Effector memory CD4-positive, alpha-beta T cell (primary cell): Measurements from ENCODE around the gene PTPRO.

Experiments
- DNase-seq, 3 donors: peaks; one replicate each; pipeline ENCODE4 v3.0.0-alpha.2; 2020
- H3K27ac ChIP-seq: 2 replicates; pipeline ENCODE4 v1.7.0; 2013; ENCODE audit warnings: mild to moderate bottlenecking, low read length, moderate library complexity; ENCODE audit not compliant: insufficient read depth, poor library complexity, severe bottlenecking
- H3K27me3 ChIP-seq: replicated peaks from 2 replicates; pipeline ENCODE4 v1.7.0; 2013; ENCODE audit warnings: mild to moderate bottlenecking, low read length; ENCODE audit not compliant: insufficient read depth, control insufficient read depth, poor library complexity, severe bottlenecking
- H3K36me3 ChIP-seq: 2 replicates; pipeline ENCODE4 v1.7.0; 2013; ENCODE audit warnings: mild to moderate bottlenecking, low read length, moderate library complexity; ENCODE audit not compliant: control insufficient read depth, insufficient read depth
- H3K4me1 ChIP-seq: 2 replicates; pipeline ENCODE4 v1.7.0; 2013; ENCODE audit warnings: low read length, mild to moderate bottlenecking; ENCODE audit not compliant: control insufficient read depth, insufficient read depth, poor library complexity, severe bottlenecking
- H3K4me3 ChIP-seq: 2 replicates; pipeline ENCODE4 v1.7.0; 2013; ENCODE audit warnings: low read length, low read depth, mild to moderate bottlenecking; ENCODE audit not compliant: insufficient read depth, poor library complexity, severe bottlenecking
- H3K9me3 ChIP-seq: 2 replicates; pipeline ENCODE4 v1.7.0; 2013; ENCODE audit warnings: mild to moderate bottlenecking, low read length, moderate library complexity; ENCODE audit not compliant: control insufficient read depth
- total RNA-seq, 3 donors: gene quantifications; one replicate each; lab custom pipeline; 2026; lab: John Stamatoyannopoulos, UW

Gene PTPRO
- total RNA-seq, result 1.2 to 3.3 (median 1.2) reads per million in 3 donors

GRCh38 chr12:15322164-15323061, at the start of gene PTPRO:
Gene PTPRO (plus strand): TSS chr12:15322508.
- H3K4me1 ChIP-seq, result no peaks in the 10 kb centered on the region
- no peak for DNase-seq
- H3K27me3 ChIP-seq, result peaks cover 5% of the 10 kb centered on the region
- H3K36me3 ChIP-seq, result no peaks in the 10 kb centered on the region
- H3K9me3 ChIP-seq, result no peaks in the 10 kb centered on the region
- H3K27ac ChIP-seq, result no peak within 1 kb of the TSS
- no peak within 1 kb of the TSS for H3K4me3 ChIP-seq

DNA sequence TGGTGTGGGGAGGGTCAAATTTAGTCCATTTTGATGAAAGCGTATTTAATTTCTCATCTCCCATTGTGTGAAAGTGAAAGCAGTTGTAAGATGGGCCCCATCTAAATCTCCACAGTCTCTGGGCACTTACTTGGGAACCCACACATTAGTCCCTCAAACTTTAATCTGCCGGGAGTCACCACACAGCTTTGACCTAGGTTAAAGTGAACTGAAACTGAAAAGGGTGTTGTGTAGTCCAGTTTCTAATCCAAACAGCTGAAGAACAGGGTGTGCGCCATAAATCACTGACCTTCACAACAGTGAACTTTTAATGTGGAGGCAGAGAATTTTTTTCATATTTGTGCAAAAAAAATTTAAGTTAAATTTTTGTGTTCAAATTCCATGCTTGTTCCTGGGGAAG, 48.4 kb upstream of the PTPRO start:
- H3K9me3 ChIP-seq, result no peaks in the 10 kb centered on the region
- no peaks in the 10 kb centered on the region for H3K4me1 ChIP-seq
- H3K4me3 ChIP-seq, result no peak overlapping the region
- no peak for DNase-seq
- H3K27me3 ChIP-seq, result no peaks in the 10 kb centered on the region
- no peaks in the 10 kb centered on the region for H3K36me3 ChIP-seq
- no peak overlapping the region for H3K27ac ChIP-seq

- H3K4me3 ChIP-seq, result no peak overlapping the region
- no peaks in the 10 kb centered on the region for H3K36me3 ChIP-seq
- H3K9me3 ChIP-seq, result no peaks in the 10 kb centered on the region
- H3K27ac ChIP-seq, result no peak overlapping the region
- no peaks in the 10 kb centered on the region for H3K4me1 ChIP-seq
- DNase-seq, result no peak
- H3K27me3 ChIP-seq, result no peaks in the 10 kb centered on the region
Observed at GRCh38 chr12:15274561-15274967, 47.7 kb upstream of the PTPRO start.

DNA sequence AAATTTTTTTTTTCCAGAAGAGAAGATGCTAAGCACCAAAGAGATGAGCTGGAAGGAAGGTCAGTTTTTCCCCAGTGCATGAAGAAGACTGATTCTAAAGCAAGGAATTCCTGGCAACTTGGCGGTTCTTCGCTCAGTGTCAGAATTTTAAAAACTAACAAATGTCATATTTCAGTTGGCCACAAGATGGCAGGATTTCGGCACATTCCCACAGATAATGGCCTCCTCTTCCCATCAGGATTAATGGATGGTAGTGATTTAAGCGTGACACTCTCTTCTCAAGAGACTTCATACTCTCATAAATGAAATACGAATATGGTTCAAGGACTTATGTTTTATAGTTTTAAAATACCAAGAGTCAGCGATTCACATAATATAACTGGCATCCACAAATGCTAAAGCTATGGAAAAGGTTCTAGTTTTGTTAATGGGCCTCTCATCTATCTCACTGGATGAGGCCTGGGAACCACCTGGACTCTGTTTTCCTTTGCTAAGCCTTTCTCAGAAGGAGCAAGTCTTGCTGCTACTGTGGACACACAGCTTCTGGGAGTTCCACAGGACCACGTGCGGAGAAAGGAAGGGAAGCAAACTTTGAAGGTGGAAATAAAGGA, 46.1 kb upstream of the PTPRO start:
- DNase-seq, result no peak
- H3K27me3 ChIP-seq, result no peaks in the 10 kb centered on the region
- H3K27ac ChIP-seq, result no peak overlapping the region
- H3K36me3 ChIP-seq, result no peaks in the 10 kb centered on the region
- H3K4me3 ChIP-seq, result no peak overlapping the region
- H3K9me3 ChIP-seq, result no peaks in the 10 kb centered on the region
- no peaks in the 10 kb centered on the region for H3K4me1 ChIP-seq

GRCh38 chr12:15278816-15279658, 43.3 kb upstream of the PTPRO start:
- H3K27ac ChIP-seq, result no peak overlapping the region
- no peak for DNase-seq
- H3K27me3 ChIP-seq, result no peaks in the 10 kb centered on the region
- no peaks in the 10 kb centered on the region for H3K36me3 ChIP-seq
- no peaks in the 10 kb centered on the region for H3K9me3 ChIP-seq
- H3K4me3 ChIP-seq, result no peak overlapping the region
- no peaks in the 10 kb centered on the region for H3K4me1 ChIP-seq

GRCh38 chr12:15280930-15281329, 41.4 kb upstream of the PTPRO start:
- Histone ChIP-seq H3K4me3 (no peak overlapping the region), H3K27ac (no peak overlapping the region), H3K27me3 (no peaks in the 10 kb centered on the region), H3K36me3 (no peaks in the 10 kb centered on the region), H3K4me1 (no peaks in the 10 kb centered on the region), H3K9me3 (no peaks in the 10 kb centered on the region)
- DNase-seq, result no peak

DNA sequence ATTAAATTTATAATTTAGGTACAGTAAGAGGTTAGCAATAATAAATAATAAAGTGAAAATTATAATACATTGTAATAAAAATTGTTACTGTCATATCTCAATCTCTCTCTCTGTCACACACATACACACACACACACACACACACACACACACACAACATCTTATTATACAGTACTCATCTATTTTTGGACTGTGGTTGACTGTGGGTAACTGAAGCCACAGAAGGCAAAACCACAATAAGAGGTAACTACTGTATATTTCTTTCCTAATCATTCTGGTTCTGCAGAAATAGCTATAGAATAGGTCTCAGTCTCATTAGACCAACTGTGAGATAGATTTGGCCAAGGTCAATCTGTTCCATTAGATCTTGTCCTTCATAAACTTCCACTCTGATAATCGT, 33.1 kb upstream of the PTPRO start:
- DNase-seq, result no peak
- Histone ChIP-seq H3K4me3 (no peak overlapping the region), H3K27ac (no peak overlapping the region), H3K9me3 (no peaks in the 10 kb centered on the region), H3K4me1 (no peaks in the 10 kb centered on the region), H3K36me3 (no peaks in the 10 kb centered on the region), H3K27me3 (no peaks in the 10 kb centered on the region)

GRCh38 chr12:15293731-15294130, 28.6 kb upstream of the PTPRO start:
- H3K4me3 ChIP-seq, result no peak overlapping the region
- no peaks in the 10 kb centered on the region for H3K4me1 ChIP-seq
- H3K27ac ChIP-seq, result no peak overlapping the region
- no peaks in the 10 kb centered on the region for H3K36me3 ChIP-seq
- no peak for DNase-seq
- no peaks in the 10 kb centered on the region for H3K9me3 ChIP-seq
- no peaks in the 10 kb centered on the region for H3K27me3 ChIP-seq

DNA sequence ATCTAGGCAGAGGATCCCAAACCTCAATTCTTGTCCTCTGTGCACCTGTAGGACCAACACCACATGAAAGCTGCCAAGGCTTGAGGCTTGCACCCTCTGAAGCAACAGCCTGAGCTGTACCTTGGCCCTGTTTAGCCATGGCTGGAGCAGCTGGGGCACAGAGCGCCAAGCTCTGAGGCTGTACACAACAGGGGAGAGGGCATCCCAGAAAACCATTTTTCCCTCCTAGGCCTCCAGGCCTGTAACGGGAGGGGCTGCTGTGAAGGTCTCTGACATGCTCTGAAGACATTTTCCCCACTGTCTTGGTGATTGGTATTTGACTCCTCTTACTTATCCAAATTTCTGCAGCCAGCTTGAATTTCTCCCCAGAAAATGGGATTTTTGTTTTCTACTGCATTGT, 22.4 kb upstream of the PTPRO start:
- no peak overlapping the region for H3K27ac ChIP-seq
- H3K36me3 ChIP-seq, result no peaks in the 10 kb centered on the region
- no peaks in the 10 kb centered on the region for H3K9me3 ChIP-seq
- no peak overlapping the region for H3K4me3 ChIP-seq
- DNase-seq, result no peak
- no peaks in the 10 kb centered on the region for H3K27me3 ChIP-seq
- no peaks in the 10 kb centered on the region for H3K4me1 ChIP-seq
